SK-N-SH (cell line): ENCODE measurements around the gene FHOD3. TPM values are rescaled to one million over a fixed set of nuclear protein-coding genes. Genes with fewer than 3 reads are reported as not detected.

Experiments
- CTCF ChIA-PET: fragments of 300-600, 350-600 bp; formaldehyde crosslinking; extraction: SDS; loops from one replicate; lab custom pipeline; 2021; lab: Yijun Ruan, JAX
- POLR2A ChIA-PET: fragments of 350-600 bp; sonication (Branson Sonifier 250); formaldehyde crosslinking; extraction: SDS; loops from one replicate; lab custom pipeline; 2020; ENCODE audit warnings: antibody characterized with exemption, inconsistent platforms; lab: Yijun Ruan, JAX
- DNase-seq: peaks from one replicate; pipeline ENCODE4 v3.0.0; 2012
- H2AFZ ChIP-seq: fragments of 200-600 bp; sonication (generic); 2 replicates; pipeline ENCODE4 v1.8.1; 2016; ENCODE audit warnings: antibody characterized with exemption, mild to moderate bottlenecking, low read depth
- H3F3A ChIP-seq: fragments of 200-600 bp; sonication (generic); replicated peaks from 2 replicates; pipeline ENCODE3; 2016; ENCODE audit warnings: antibody characterized with exemption, mild to moderate bottlenecking; ENCODE audit not compliant: insufficient read depth
- H3K27ac ChIP-seq, 2 experiments: fragments of 200-500 bp in 1 of 2; fragments of 200-600 bp in 1 of 2; sonication (Bioruptor generic) in 1 of 2; sonication (generic), shearing (Covaris generic) in 1 of 2; 2 replicates each; pipeline versions ENCODE4 v1.5.1 to v1.6.1; 2014 to 2016; ENCODE audit warnings: low read depth in 2 of 2, inconsistent platforms in 1 of 2, low read length in 1 of 2, mild to moderate bottlenecking in 1 of 2, mixed read lengths in 1 of 2
- H3K27me3 ChIP-seq: fragments of 200-600 bp; sonication (generic), shearing (Covaris generic); 2 replicates; pipeline ENCODE4 v1.6.1; 2016; ENCODE audit warnings: mixed run types; ENCODE audit not compliant: insufficient read depth
- H3K36me3 ChIP-seq, 2 experiments: fragments of 200-500 bp in 1 of 2; fragments of 200-600 bp in 1 of 2; sonication (Bioruptor generic) in 1 of 2; sonication (generic) in 1 of 2; replicated peaks in 1 of 2; 2 replicates each; pipeline versions ENCODE3 to v1.5.1; 2014 to 2016; ENCODE audit warnings: low read length in 1 of 2, mild to moderate bottlenecking in 1 of 2; ENCODE audit not compliant: insufficient read depth in 2 of 2, control insufficient read depth in 1 of 2
- H3K4me1 ChIP-seq, 2 experiments: fragments of 200-500 bp in 1 of 2; fragments of 200-600 bp in 1 of 2; sonication (Bioruptor generic) in 1 of 2; sonication (generic), shearing (Covaris generic) in 1 of 2; 2 replicates each; pipeline versions ENCODE4 v1.5.1 to v1.6.1; 2014 to 2016; ENCODE audit warnings: low read depth in 1 of 2, low read length in 1 of 2, mixed run types in 1 of 2; ENCODE audit not compliant: insufficient read depth in 2 of 2, control insufficient read depth in 1 of 2
- H3K4me2 ChIP-seq: fragments of 200-600 bp; sonication (generic), shearing (Covaris generic); 2 replicates; pipeline ENCODE4 v1.6.1; 2017; ENCODE audit warnings: mixed run types
- H3K4me3 ChIP-seq, 2 experiments: fragments of 200-500 bp in 1 of 2; fragments of 200-600 bp in 1 of 2; sonication (Bioruptor generic) in 1 of 2; sonication (generic), shearing (Covaris generic) in 1 of 2; 2 replicates each; pipeline versions ENCODE4 v1.5.1 to v1.8.1; 2014 to 2016; ENCODE audit warnings: low read depth in 2 of 2, inconsistent platforms in 1 of 2, low read length in 1 of 2, mild to moderate bottlenecking in 1 of 2, mixed read lengths in 1 of 2, moderate library complexity in 1 of 2
- H3K79me2 ChIP-seq: fragments of 200-600 bp; sonication (generic); 2 replicates; pipeline ENCODE4 v1.8.1; 2017; ENCODE audit warnings: mild to moderate bottlenecking; ENCODE audit not compliant: insufficient read depth
- H3K9ac ChIP-seq: fragments of 200-600 bp; sonication (generic); 2 replicates; pipeline ENCODE4 v1.6.1; 2017; ENCODE audit warnings: mixed run types
- H3K9me2 ChIP-seq: fragments of 200-600 bp; sonication (generic); 2 replicates; pipeline ENCODE4 v1.6.1; 2017; ENCODE audit warnings: mixed run types
- H3K9me3 ChIP-seq: fragments of 200-600 bp; sonication (generic); 2 replicates; pipeline ENCODE4 v1.6.1; 2017; ENCODE audit warnings: mixed run types, mild to moderate bottlenecking, moderate library complexity
- H4K20me1 ChIP-seq: fragments of 200-600 bp; sonication (generic); 2 replicates; pipeline ENCODE4 v1.6.1; 2017; ENCODE audit warnings: mild to moderate bottlenecking, mixed run types; ENCODE audit not compliant: insufficient read depth
- CHD2 ChIP-seq: fragments of 150-350 bp; IDR thresholded peaks from 2 replicates; pipeline ENCODE4 v1.6.1; 2018; ENCODE audit warnings: low read length; ENCODE audit not compliant: partially characterized antibody
- ELF1 ChIP-seq: IDR thresholded peaks from 2 replicates; pipeline ENCODE4 v1.4.0; 2012
- EP300 ChIP-seq, 2 experiments: IDR thresholded peaks; 2 replicates each; pipeline versions ENCODE4 v1.4.0 to v1.6.1; 2012; ENCODE audit warnings: borderline replicate concordance in 1 of 2, low read depth in 1 of 2, low read length in 1 of 2
- FOSL2 ChIP-seq: IDR thresholded peaks from 2 replicates; pipeline ENCODE4 v1.4.0; 2012; ENCODE audit warnings: low read depth, mild to moderate bottlenecking, moderate library complexity, borderline replicate concordance
- FOXM1 ChIP-seq: IDR thresholded peaks from 2 replicates; pipeline ENCODE4 v1.4.0; 2012; ENCODE audit warnings: low read depth, mild to moderate bottlenecking
- GATA2 ChIP-seq: sonication (generic); formaldehyde crosslinking; IDR thresholded peaks from 2 replicates; pipeline ENCODE4 v1.5.0; 2020; ENCODE audit warnings: mild to moderate bottlenecking, missing genetic modification reagents
- IRF3 ChIP-seq: fragments of 150-350 bp; IDR thresholded peaks from 2 replicates; pipeline ENCODE4 v1.6.1; 2016; ENCODE audit warnings: mild to moderate bottlenecking, low read depth, low read length
- JUND ChIP-seq: IDR thresholded peaks from 2 replicates; pipeline ENCODE4 v1.4.0; 2012
- MAX ChIP-seq: IDR thresholded peaks from 2 replicates; pipeline ENCODE4 v1.4.0; 2012; ENCODE audit warnings: low read depth
- MEF2A ChIP-seq: IDR thresholded peaks from 2 replicates; pipeline ENCODE4 v1.4.0; 2012; ENCODE audit warnings: low read depth, borderline replicate concordance
- MXI1 ChIP-seq: IDR thresholded peaks from 2 replicates; pipeline ENCODE4 v1.6.1; 2012; ENCODE audit warnings: mild to moderate bottlenecking, low read depth, low read length, improper control_type of control experiment
- PBX3 ChIP-seq: IDR thresholded peaks from 2 replicates; pipeline ENCODE4; 2012
- POLR2AphosphoS5 ChIP-seq: IDR thresholded peaks from 2 replicates; pipeline ENCODE4 v1.6.1; 2012; ENCODE audit warnings: low read depth, low read length
- REST ChIP-seq: IDR thresholded peaks from 2 replicates; pipeline ENCODE4 v1.6.1; 2012; ENCODE audit warnings: mild to moderate bottlenecking, low read depth, low read length, moderate library complexity
- RFX5 ChIP-seq: IDR thresholded peaks from 2 replicates; pipeline ENCODE4 v1.6.1; 2012; ENCODE audit warnings: mild to moderate bottlenecking, improper control_type of control experiment, low read length
- RXRA ChIP-seq: IDR thresholded peaks from 2 replicates; pipeline ENCODE4 v1.4.0; 2012; ENCODE audit warnings: low read depth, mild to moderate bottlenecking, borderline replicate concordance
- SIN3A ChIP-seq: IDR thresholded peaks from 2 replicates; pipeline ENCODE4 v1.6.1; 2012; ENCODE audit warnings: low read depth, mild to moderate bottlenecking, low read length, moderate library complexity, borderline replicate concordance
- TAF1 ChIP-seq: IDR thresholded peaks from 2 replicates; pipeline ENCODE4 v1.6.1; 2012; ENCODE audit warnings: low read depth, mild to moderate bottlenecking, low read length, moderate library complexity, borderline replicate concordance
- TCF12 ChIP-seq: IDR thresholded peaks from 2 replicates; pipeline ENCODE4 v1.4.0; 2012
- USF2 ChIP-seq: fragments of 150-350 bp; IDR thresholded peaks from 2 replicates; pipeline ENCODE4 v1.6.1; 2017; ENCODE audit warnings: antibody characterized with exemption, low read length, low read depth, borderline replicate concordance
- YY1 ChIP-seq: IDR thresholded peaks from 2 replicates; pipeline ENCODE4 v1.4.0; 2012; ENCODE audit warnings: low read depth, mild to moderate bottlenecking
- WGBS: methylation state at CpG from one replicate; pipeline ENCODE4 v1.1.6; 2017; ENCODE audit warnings: low lambda C conversion rate; 5-methylcytosine and 5-hydroxymethylcytosine counted together
- polyA plus RNA-seq, 3 experiments: library from polyadenylated mRNA; depleted of rRNA; stranded (reverse); fragments of >200 nt; gene quantifications; 2 replicates each; pipeline ENCODE4 v1.2.3, GENCODE V29; 2012

The FHOD3 gene
- polyA plus RNA-seq, 1 of the 3 experiments (the other 2 are of a cell fraction) = 10.9 TPM

- TF ChIP-seq IRF3 = no peak
Measured at GRCh38 chr18:36299015-36299414, 1.5 kb downstream of the FHOD3 start (continued).

- no peak overlapping the region for H3K27ac ChIP-seq
- H3K4me2 ChIP-seq = no peak overlapping the region
- H3K36me3 ChIP-seq = no peaks in the 10 kb centered on the region
- ChIA-PET POLR2A (interaction anchor here (1.1 kb wide), 1 partner anchor 9 kb away, joined by 3 read pairs; no protein-coding TSS in a partner anchor), CTCF (interaction anchor here (1.4 to 1.5 kb wide), 3 partner anchors 112 to 283 kb away, joined by 3 to 5 read pairs (median 5); no protein-coding TSS in a partner anchor)
- H2AFZ ChIP-seq = no peak overlapping the region
- WGBS = 86% methylated on average over 4 of the region's 6 CpGs
- no peaks in the 10 kb centered on the region for H3K9me2 ChIP-seq
- no peaks in the 10 kb centered on the region for H4K20me1 ChIP-seq
- H3K27me3 ChIP-seq = peaks cover 10% of the 10 kb centered on the region; the same call in 1 of the 2 replicates
- no peak for TF ChIP-seq JUND
- TF ChIP-seq CHD2 = no peak
- no peak for TF ChIP-seq TAF1
- no peak for TF ChIP-seq FOSL2
- TF ChIP-seq USF2 = no peak
- TF ChIP-seq PBX3 = no peak
- TF ChIP-seq POLR2AphosphoS5 = no peak
- TF ChIP-seq MAX = no peak
- no peak for TF ChIP-seq FOXM1
- no peak for TF ChIP-seq YY1
- TF ChIP-seq ELF1 = no peak
- TF ChIP-seq MEF2A = no peak
- TF ChIP-seq TCF12 = no peak
- TF ChIP-seq SIN3A = no peak
- TF ChIP-seq MXI1 = no peak
- no peak for TF ChIP-seq RXRA
- no peak for TF ChIP-seq RFX5
- TF ChIP-seq EP300 (IDR thresholded peaks at IDR 0.05; ENCODE audit: borderline replicate concordance in 1 of 2, low read depth in 1 of 2, low read length in 1 of 2) = no peak
- no peak for TF ChIP-seq GATA2 (CRISPR knock-in tag)
- TF ChIP-seq REST = no peak
- H3K9me3 ChIP-seq = no peaks in the 10 kb centered on the region
- H3F3A ChIP-seq = no peaks in the 10 kb centered on the region
- H3K4me1 ChIP-seq = peaks cover 0 to 25% of the 10 kb centered on the region in 2 experiments; a peak in 2 of 4 replicates
- peaks cover 7% of the 10 kb centered on the region; the same call in 1 of the 2 replicates for H3K79me2 ChIP-seq
- DNase-seq = no peak
- no peak overlapping the region for H3K4me3 ChIP-seq
- no peak overlapping the region for H3K9ac ChIP-seq
Measured at GRCh38 chr18:36300211-36300610, 2.7 kb downstream of the FHOD3 start.
